Adrenal gland (tissue), 5 donors: ENCODE results near the gene CREBBP.
"Not testable (repeated sequence)": the region's sequence is repeated elsewhere in the genome, so short reads cannot be mapped to it uniquely, and the experiment has no call there.

ENCODE experiments used
- POLR2A ChIP-seq, 2 donors: fragments of 450-650 bp; IDR thresholded peaks; one replicate each; pipeline ENCODE4 v1.6.1; 2017; ENCODE audit warnings: antibody characterized with exemption in 2 of 2, mild to moderate bottlenecking in 2 of 2, moderate library complexity in 1 of 2
- TF ChIP-seq, protein P1 (sequence below), 6 experiments: fragments of 450-650 bp in 4 of 6; fragments of 200-600 bp in 2 of 6; sonication (generic) in 1 of 6; IDR thresholded peaks; 1 replicate in 5 of 6; 2 replicates in 1 of 6; pipeline versions ENCODE4 v1.5.1 to v1.8.0; 2016 to 2021; ENCODE audit warnings: antibody characterized with exemption in 6 of 6, mild to moderate bottlenecking in 2 of 6, moderate library complexity in 1 of 6
- donor health status: DM: no; HTN: no; CAD: no.

DNA sequence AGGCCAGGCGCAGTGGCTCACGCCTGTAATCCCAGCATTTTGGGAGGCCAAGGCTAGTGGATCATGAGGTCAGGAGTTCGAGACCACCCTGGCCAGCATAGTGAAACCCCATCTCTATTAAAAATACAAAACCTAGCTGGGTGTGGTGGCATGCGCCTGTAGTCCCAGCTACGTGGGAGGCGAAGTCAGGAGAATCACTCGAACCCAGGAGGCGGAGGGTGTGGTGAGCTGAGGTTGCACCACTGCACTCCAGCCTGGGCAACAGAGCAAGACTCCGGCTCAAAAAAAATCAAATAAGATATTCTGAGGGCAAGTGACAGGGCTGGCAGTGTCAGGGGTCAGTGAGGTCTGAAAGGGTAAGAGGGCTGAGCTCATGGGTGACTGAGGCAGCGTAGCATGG is 166.1 kb downstream of the CREBBP start:
- TF ChIP-seq POLR2A (IDR thresholded peaks at IDR 0.05): not testable (repeated sequence)
- TF ChIP-seq, protein P1, sequence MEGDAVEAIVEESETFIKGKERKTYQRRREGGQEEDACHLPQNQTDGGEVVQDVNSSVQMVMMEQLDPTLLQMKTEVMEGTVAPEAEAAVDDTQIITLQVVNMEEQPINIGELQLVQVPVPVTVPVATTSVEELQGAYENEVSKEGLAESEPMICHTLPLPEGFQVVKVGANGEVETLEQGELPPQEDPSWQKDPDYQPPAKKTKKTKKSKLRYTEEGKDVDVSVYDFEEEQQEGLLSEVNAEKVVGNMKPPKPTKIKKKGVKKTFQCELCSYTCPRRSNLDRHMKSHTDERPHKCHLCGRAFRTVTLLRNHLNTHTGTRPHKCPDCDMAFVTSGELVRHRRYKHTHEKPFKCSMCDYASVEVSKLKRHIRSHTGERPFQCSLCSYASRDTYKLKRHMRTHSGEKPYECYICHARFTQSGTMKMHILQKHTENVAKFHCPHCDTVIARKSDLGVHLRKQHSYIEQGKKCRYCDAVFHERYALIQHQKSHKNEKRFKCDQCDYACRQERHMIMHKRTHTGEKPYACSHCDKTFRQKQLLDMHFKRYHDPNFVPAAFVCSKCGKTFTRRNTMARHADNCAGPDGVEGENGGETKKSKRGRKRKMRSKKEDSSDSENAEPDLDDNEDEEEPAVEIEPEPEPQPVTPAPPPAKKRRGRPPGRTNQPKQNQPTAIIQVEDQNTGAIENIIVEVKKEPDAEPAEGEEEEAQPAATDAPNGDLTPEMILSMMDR (IDR thresholded peaks at IDR 0.05): not testable (repeated sequence)
